ENCODE results near the gene ANKS1A.

ANKS1A gene

GRCh38 chr6:34974249-34974642 is 85.2 kb downstream of the ANKS1A start:
- TF ChIP-seq, protein P1, sequence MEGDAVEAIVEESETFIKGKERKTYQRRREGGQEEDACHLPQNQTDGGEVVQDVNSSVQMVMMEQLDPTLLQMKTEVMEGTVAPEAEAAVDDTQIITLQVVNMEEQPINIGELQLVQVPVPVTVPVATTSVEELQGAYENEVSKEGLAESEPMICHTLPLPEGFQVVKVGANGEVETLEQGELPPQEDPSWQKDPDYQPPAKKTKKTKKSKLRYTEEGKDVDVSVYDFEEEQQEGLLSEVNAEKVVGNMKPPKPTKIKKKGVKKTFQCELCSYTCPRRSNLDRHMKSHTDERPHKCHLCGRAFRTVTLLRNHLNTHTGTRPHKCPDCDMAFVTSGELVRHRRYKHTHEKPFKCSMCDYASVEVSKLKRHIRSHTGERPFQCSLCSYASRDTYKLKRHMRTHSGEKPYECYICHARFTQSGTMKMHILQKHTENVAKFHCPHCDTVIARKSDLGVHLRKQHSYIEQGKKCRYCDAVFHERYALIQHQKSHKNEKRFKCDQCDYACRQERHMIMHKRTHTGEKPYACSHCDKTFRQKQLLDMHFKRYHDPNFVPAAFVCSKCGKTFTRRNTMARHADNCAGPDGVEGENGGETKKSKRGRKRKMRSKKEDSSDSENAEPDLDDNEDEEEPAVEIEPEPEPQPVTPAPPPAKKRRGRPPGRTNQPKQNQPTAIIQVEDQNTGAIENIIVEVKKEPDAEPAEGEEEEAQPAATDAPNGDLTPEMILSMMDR (IDR thresholded peaks at IDR 0.05; ENCODE audit: poor library complexity, severe bottlenecking) = no peak
- H3K27me3 ChIP-seq (ENCODE audit: insufficient read depth, poor library complexity, severe bottlenecking) = no peaks in the 10 kb centered on the region
- DNase-seq (ENCODE audit: low spot score) = no peak
- no peak overlapping the region for H3K27ac ChIP-seq (ENCODE audit: poor library complexity, severe bottlenecking)
- ATAC-seq (ENCODE audit: low read depth) = no peak
- no peaks in the 10 kb centered on the region; the same call in 1 of the 2 replicates for H3K36me3 ChIP-seq (ENCODE audit: low read depth)
- no peaks in the 10 kb centered on the region for H3K9me3 ChIP-seq (ENCODE audit: severe bottlenecking)
- H3K4me1 ChIP-seq (ENCODE audit: insufficient read depth, poor library complexity, severe bottlenecking) = no peaks in the 10 kb centered on the region
- H3K4me3 ChIP-seq (ENCODE audit: severe bottlenecking) = no peak overlapping the region

- Histone ChIP-seq H3K4me1 (ENCODE audit: insufficient read depth, poor library complexity, severe bottlenecking) (no peaks in the 10 kb centered on the region), H3K4me3 (ENCODE audit: severe bottlenecking) (no peak overlapping the region), H3K36me3 (ENCODE audit: low read depth) (no peaks in the 10 kb centered on the region; the same call in 1 of the 2 replicates), H3K27me3 (ENCODE audit: insufficient read depth, poor library complexity, severe bottlenecking) (no peaks in the 10 kb centered on the region), H3K27ac (ENCODE audit: poor library complexity, severe bottlenecking) (no peak overlapping the region), H3K9me3 (ENCODE audit: severe bottlenecking) (no peaks in the 10 kb centered on the region)
- TF ChIP-seq, protein P1 (IDR thresholded peaks at IDR 0.05; ENCODE audit: poor library complexity, severe bottlenecking) = no peak
- ATAC-seq (ENCODE audit: low read depth) (no peak), DNase-seq (ENCODE audit: low spot score) (no peak)
Measured at GRCh38 chr6:34976239-34976638, 87.2 kb downstream of the ANKS1A start.

DNA sequence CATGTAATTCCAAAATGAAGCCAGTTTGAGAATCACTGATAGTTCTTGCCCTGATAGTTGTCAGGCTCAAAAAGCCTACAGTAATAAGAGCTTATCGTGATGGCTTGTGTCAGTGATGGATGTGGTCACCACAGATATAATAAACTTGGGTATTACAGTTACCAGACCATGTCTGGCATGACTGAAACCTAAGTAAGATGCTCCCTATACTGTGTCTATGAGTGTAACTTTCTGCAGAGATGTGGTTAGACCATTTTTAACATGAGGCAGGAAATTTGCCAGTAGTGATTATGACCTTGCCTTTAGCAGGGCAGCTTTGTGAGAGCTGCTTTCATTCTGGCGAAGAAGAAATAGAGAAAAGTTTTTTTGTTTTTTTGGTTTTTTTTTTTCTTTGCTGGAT is 90.2 kb downstream of the ANKS1A start:
- Histone ChIP-seq H3K9me3 (ENCODE audit: severe bottlenecking) (no peaks in the 10 kb centered on the region), H3K27me3 (ENCODE audit: insufficient read depth, poor library complexity, severe bottlenecking) (no peaks in the 10 kb centered on the region)
- TF ChIP-seq, protein P1 (IDR thresholded peaks at IDR 0.05; ENCODE audit: poor library complexity, severe bottlenecking) = no peak

GRCh38 chr6:34979994-34980393 is 90.9 kb downstream of the ANKS1A start:
- Histone ChIP-seq H3K4me3 (ENCODE audit: severe bottlenecking) (no peak overlapping the region), H3K36me3 (ENCODE audit: low read depth) (peaks cover 31% of the 10 kb centered on the region), H3K27ac (ENCODE audit: poor library complexity, severe bottlenecking) (no peak overlapping the region), H3K9me3 (ENCODE audit: severe bottlenecking) (no peaks in the 10 kb centered on the region), H3K27me3 (ENCODE audit: insufficient read depth, poor library complexity, severe bottlenecking) (no peaks in the 10 kb centered on the region), H3K4me1 (ENCODE audit: insufficient read depth, poor library complexity, severe bottlenecking) (no peaks in the 10 kb centered on the region)
- DNase-seq (ENCODE audit: low spot score) (no peak), ATAC-seq (ENCODE audit: low read depth) (no peak)
- TF ChIP-seq, protein P1 (IDR thresholded peaks at IDR 0.05; ENCODE audit: poor library complexity, severe bottlenecking) = no peak

More for the DNA sequence above, 90.2 kb downstream of the ANKS1A start:
- no peak overlapping the region for H3K27ac ChIP-seq (ENCODE audit: poor library complexity, severe bottlenecking)
- H3K4me1 ChIP-seq (ENCODE audit: insufficient read depth, poor library complexity, severe bottlenecking) = no peaks in the 10 kb centered on the region
- peaks cover 23% of the 10 kb centered on the region for H3K36me3 ChIP-seq (ENCODE audit: low read depth)
- no peak overlapping the region for H3K4me3 ChIP-seq (ENCODE audit: severe bottlenecking)
- no peak for ATAC-seq (ENCODE audit: low read depth)
- DNase-seq (ENCODE audit: low spot score) = no peak

DNA sequence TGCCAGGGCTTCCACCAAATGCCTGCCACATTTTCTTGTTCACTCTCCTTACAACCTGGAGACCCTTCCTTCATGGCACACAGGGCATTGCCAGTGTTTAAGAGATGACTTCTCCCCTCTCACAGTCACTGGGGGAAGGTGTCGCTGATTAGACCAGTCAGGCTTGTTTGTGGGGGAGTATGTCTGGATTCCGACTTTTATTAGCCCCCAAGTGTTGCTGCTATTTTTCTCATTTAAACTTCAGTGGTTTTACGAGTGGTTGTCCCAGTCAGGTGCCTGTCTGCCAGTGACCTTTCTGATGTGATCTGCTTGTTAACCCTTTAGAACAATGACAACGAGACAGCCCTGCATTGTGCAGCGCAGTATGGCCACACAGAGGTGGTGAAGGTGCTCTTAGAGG is 92.3 kb downstream of the ANKS1A start:
- DNase-seq (ENCODE audit: low spot score) (no peak), ATAC-seq (ENCODE audit: low read depth) (no peak)

More for the DNA sequence above, 92.3 kb downstream of the ANKS1A start:
- Histone ChIP-seq H3K27ac (ENCODE audit: poor library complexity, severe bottlenecking) (no peak overlapping the region), H3K4me1 (ENCODE audit: insufficient read depth, poor library complexity, severe bottlenecking) (no peaks in the 10 kb centered on the region), H3K9me3 (ENCODE audit: severe bottlenecking) (no peaks in the 10 kb centered on the region), H3K27me3 (ENCODE audit: insufficient read depth, poor library complexity, severe bottlenecking) (no peaks in the 10 kb centered on the region), H3K4me3 (ENCODE audit: severe bottlenecking) (no peak overlapping the region), H3K36me3 (ENCODE audit: low read depth) (peaks cover 44% of the 10 kb centered on the region)
- TF ChIP-seq, protein P1 (IDR thresholded peaks at IDR 0.05; ENCODE audit: poor library complexity, severe bottlenecking) = no peak
